ENCODE data around the gene VPS41. TPM values are rescaled to one million over a fixed set of nuclear protein-coding genes. Genes with fewer than 3 reads are reported as not detected.

VPS41 gene
- total RNA-seq, 1 donor from 2014 or later: 125 TPM

DNA sequence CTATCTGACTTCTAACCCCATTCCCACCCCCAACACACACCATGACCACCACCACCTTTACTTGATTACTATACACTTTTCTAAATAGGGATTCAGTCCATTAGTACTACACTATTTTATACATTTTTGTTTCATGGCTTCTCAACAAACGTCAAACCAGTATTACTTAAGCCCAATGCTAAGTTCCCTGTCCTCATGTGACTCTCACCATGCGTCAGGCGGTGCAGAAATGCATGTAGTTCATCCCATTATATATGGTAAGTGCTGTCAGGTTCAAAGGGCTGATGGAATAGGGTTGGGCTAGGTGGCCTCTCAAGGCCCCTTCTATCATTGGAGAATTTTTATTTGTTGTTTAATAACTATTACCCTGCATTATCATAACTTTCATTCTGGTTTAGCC is 19.5 kb upstream of the VPS41 start:
- no peak for DNase-seq (ENCODE audit: low spot score, unreplicated experiment)
- TF ChIP-seq, protein P1, sequence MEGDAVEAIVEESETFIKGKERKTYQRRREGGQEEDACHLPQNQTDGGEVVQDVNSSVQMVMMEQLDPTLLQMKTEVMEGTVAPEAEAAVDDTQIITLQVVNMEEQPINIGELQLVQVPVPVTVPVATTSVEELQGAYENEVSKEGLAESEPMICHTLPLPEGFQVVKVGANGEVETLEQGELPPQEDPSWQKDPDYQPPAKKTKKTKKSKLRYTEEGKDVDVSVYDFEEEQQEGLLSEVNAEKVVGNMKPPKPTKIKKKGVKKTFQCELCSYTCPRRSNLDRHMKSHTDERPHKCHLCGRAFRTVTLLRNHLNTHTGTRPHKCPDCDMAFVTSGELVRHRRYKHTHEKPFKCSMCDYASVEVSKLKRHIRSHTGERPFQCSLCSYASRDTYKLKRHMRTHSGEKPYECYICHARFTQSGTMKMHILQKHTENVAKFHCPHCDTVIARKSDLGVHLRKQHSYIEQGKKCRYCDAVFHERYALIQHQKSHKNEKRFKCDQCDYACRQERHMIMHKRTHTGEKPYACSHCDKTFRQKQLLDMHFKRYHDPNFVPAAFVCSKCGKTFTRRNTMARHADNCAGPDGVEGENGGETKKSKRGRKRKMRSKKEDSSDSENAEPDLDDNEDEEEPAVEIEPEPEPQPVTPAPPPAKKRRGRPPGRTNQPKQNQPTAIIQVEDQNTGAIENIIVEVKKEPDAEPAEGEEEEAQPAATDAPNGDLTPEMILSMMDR (IDR thresholded peaks at IDR 0.05; ENCODE audit: unreplicated experiment): no peak
- H3K4me1 Mint-ChIP-seq (ENCODE audit: low read depth): peaks cover 1% of the 10 kb centered on the region
- H3K36me3 Mint-ChIP-seq (ENCODE audit: insufficient read depth): no peaks in the 10 kb centered on the region
- H3K9me3 Mint-ChIP-seq (ENCODE audit: low read depth): no peaks in the 10 kb centered on the region
- no peak overlapping the region for H3K27ac Mint-ChIP-seq
- H3K4me3 Mint-ChIP-seq (ENCODE audit: low read depth): no peak overlapping the region
- H3K27me3 Mint-ChIP-seq: no peaks in the 10 kb centered on the region

DNA sequence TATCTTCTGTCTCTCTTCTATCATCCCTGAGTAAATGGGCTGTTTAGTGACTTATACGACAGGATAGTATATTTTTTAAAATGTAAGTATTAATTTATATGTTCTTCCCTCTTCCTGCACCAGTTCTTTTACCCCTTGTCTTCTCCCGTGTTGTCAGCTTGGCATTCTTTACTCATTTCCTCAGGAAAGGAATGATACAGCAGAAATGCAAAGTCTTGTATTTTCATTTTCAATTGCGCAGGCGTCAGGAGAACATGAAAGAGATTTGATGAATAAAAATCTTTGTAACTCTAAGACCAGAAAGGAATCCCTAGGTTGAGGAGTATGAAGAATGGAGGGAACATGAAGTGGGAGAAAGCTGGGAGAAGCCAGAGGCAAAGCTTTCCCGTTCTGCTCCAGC is 18.8 kb upstream of the VPS41 start:
- no peaks in the 10 kb centered on the region for H3K36me3 Mint-ChIP-seq (ENCODE audit: insufficient read depth)
- TF ChIP-seq, protein P1 (IDR thresholded peaks at IDR 0.05; ENCODE audit: unreplicated experiment): no peak
- H3K27me3 Mint-ChIP-seq: no peaks in the 10 kb centered on the region
- DNase-seq (ENCODE audit: low spot score, unreplicated experiment): no peak
- H3K4me1 Mint-ChIP-seq (ENCODE audit: low read depth): peaks cover 1% of the 10 kb centered on the region
- H3K9me3 Mint-ChIP-seq (ENCODE audit: low read depth): no peaks in the 10 kb centered on the region
- no peak overlapping the region for H3K27ac Mint-ChIP-seq
- H3K4me3 Mint-ChIP-seq (ENCODE audit: low read depth): no peak overlapping the region

- no peak for DNase-seq (ENCODE audit: low spot score, unreplicated experiment)
- H3K27me3 Mint-ChIP-seq: no peaks in the 10 kb centered on the region
- no peak overlapping the region for H3K4me3 Mint-ChIP-seq (ENCODE audit: low read depth)
- H3K27ac Mint-ChIP-seq: no peak overlapping the region
- peaks cover 2% of the 10 kb centered on the region for H3K4me1 Mint-ChIP-seq (ENCODE audit: low read depth)
- H3K36me3 Mint-ChIP-seq (ENCODE audit: insufficient read depth): no peaks in the 10 kb centered on the region
- TF ChIP-seq, protein P1 (IDR thresholded peaks at IDR 0.05; ENCODE audit: unreplicated experiment): no peak
- H3K9me3 Mint-ChIP-seq (ENCODE audit: low read depth): no peaks in the 10 kb centered on the region
Measured at GRCh38 chr7:38920731-38921130, 11.7 kb upstream of the VPS41 start.

GRCh38 chr7:38916396-38916795 is 7.4 kb upstream of the VPS41 start:
- H3K4me3 Mint-ChIP-seq (ENCODE audit: low read depth): no peak overlapping the region

DNA sequence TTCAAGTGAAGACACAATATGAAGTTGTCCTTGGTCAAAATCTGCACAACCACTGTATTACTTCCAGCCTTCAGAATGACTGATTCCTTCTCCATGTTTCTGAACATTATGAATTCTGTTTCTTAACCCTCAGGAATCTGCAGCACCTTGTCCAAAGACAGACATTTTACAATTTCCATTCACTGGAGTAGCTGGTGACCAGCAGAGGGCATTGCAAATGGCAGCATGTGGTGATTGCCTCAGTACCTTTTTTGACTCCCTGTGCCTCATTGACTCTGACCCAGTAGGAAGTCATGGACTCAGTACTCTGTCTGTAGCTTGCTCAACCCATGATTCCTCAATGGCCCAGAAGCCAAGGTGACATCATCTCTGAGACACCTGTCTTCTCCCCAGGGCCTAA is 879 bp upstream of the VPS41 start:
- Mint-ChIP-seq H3K4me3 (ENCODE audit: low read depth) (no peak overlapping the region), H3K9me3 (ENCODE audit: low read depth) (no peaks in the 10 kb centered on the region), H3K27ac (no peak overlapping the region), H3K27me3 (no peaks in the 10 kb centered on the region), H3K4me1 (ENCODE audit: low read depth) (peaks cover 20% of the 10 kb centered on the region), H3K36me3 (ENCODE audit: insufficient read depth) (peaks cover 2% of the 10 kb centered on the region)
- no peak for DNase-seq (ENCODE audit: low spot score, unreplicated experiment)
- TF ChIP-seq, protein P1 (IDR thresholded peaks at IDR 0.05; ENCODE audit: unreplicated experiment): no peak

More at GRCh38 chr7:38916396-38916795, 7.4 kb upstream of the VPS41 start:
- Mint-ChIP-seq H3K9me3 (ENCODE audit: low read depth) (no peaks in the 10 kb centered on the region), H3K27ac (no peak overlapping the region), H3K4me1 (ENCODE audit: low read depth) (peaks cover 4% of the 10 kb centered on the region), H3K27me3 (no peaks in the 10 kb centered on the region), H3K36me3 (ENCODE audit: insufficient read depth) (no peaks in the 10 kb centered on the region)
- TF ChIP-seq, protein P1 (IDR thresholded peaks at IDR 0.05; ENCODE audit: unreplicated experiment): no peak
- DNase-seq (ENCODE audit: low spot score, unreplicated experiment): no peak
